22Rv1 (cell line): ENCODE measurements around the gene FOXG1.

ENCODE experiments used
- CTCF ChIP-seq: fragments of 450-650 bp; IDR thresholded peaks from 2 replicates; pipeline ENCODE4 v1.5.1; 2017; ENCODE audit warnings: mild to moderate bottlenecking
- ZFX ChIP-seq: fragments of 450-650 bp; IDR thresholded peaks from 2 replicates; pipeline ENCODE4 v1.6.1; 2017; ENCODE audit warnings: antibody characterized with exemption, borderline replicate concordance

- TF ChIP-seq CTCF, result no peak
- TF ChIP-seq ZFX, result no peak
These were observed 2.8 kb upstream of the FOXG1 start for GRCh38 chr14:28763751-28764256.
